Fibroblast of the aortic adventitia (primary cell): ENCODE measurements around the gene CDK5RAP2. TPM values are rescaled to one million over a fixed set of nuclear protein-coding genes. Genes with fewer than 3 reads are reported as not detected.
"Not testable (repeated sequence)": the region's sequence is repeated elsewhere in the genome, so short reads cannot be mapped to it uniquely, and the experiment has no call there.

ENCODE experiments used
- DNase-seq: peaks from one replicate; pipeline ENCODE4 v3.0.0-alpha.2; 2010; ENCODE audit warnings: low read depth
- H3K4me3 ChIP-seq: 2 replicates; pipeline ENCODE4 v1.5.1; 2011; ENCODE audit warnings: low read depth, mild to moderate bottlenecking, control low read depth, low read length, moderate library complexity
- total RNA-seq: library from RNA; depleted of rRNA; stranded (reverse); fragments of >200 nt; gene quantifications from 2 replicates; pipeline ENCODE4 v1.2.3, GENCODE V29; 2012; ENCODE audit warnings: low replicate concordance
- TF ChIP-seq, protein P1 (sequence below): IDR thresholded peaks from 2 replicates; pipeline ENCODE4 v1.5.1; 2011; ENCODE audit warnings: mild to moderate bottlenecking, low read length, control low read depth, inconsistent platforms; ENCODE audit not compliant: insufficient read depth

The CDK5RAP2 gene
- total RNA-seq, 1 donor, result 36.8 TPM

- DNase-seq, result no peak
- no peak overlapping the region for H3K4me3 ChIP-seq
Measured at GRCh38 chr9:120521101-120521500, 58.9 kb downstream of the CDK5RAP2 start.

GRCh38 chr9:120515996-120516395 lies 64.0 kb downstream of the CDK5RAP2 start:
- H3K4me3 ChIP-seq, DNase-seq: not testable (repeated sequence)

More at GRCh38 chr9:120521101-120521500, 58.9 kb downstream of the CDK5RAP2 start:
- TF ChIP-seq, protein P1, sequence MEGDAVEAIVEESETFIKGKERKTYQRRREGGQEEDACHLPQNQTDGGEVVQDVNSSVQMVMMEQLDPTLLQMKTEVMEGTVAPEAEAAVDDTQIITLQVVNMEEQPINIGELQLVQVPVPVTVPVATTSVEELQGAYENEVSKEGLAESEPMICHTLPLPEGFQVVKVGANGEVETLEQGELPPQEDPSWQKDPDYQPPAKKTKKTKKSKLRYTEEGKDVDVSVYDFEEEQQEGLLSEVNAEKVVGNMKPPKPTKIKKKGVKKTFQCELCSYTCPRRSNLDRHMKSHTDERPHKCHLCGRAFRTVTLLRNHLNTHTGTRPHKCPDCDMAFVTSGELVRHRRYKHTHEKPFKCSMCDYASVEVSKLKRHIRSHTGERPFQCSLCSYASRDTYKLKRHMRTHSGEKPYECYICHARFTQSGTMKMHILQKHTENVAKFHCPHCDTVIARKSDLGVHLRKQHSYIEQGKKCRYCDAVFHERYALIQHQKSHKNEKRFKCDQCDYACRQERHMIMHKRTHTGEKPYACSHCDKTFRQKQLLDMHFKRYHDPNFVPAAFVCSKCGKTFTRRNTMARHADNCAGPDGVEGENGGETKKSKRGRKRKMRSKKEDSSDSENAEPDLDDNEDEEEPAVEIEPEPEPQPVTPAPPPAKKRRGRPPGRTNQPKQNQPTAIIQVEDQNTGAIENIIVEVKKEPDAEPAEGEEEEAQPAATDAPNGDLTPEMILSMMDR, result no peak

GRCh38 chr9:120515481-120515880 lies 64.5 kb downstream of the CDK5RAP2 start:
- not testable (repeated sequence) for DNase-seq, H3K4me3 ChIP-seq

DNA sequence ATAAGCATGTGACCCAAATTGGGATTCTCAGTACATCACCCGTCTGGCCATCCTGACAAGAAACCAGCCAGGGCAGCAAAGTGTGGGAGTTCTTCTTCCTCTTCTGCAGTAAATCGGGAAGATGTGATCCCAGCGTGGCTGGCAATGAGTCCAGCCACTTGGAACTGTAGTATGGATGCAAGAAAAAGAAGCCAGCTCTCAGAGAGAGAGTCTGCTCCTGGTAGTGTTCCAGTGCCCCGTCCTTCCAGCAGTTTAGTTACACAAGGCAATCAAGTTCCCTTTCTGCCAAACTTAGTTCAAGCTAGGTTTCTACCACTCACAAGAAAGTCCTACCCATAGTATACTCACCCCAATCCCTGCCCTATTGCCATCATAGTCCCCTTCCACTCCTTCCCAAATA lies 65.6 kb downstream of the CDK5RAP2 start:
- TF ChIP-seq, protein P1, result no peak
- DNase-seq, result no peak
- H3K4me3 ChIP-seq, result no peak overlapping the region

DNA sequence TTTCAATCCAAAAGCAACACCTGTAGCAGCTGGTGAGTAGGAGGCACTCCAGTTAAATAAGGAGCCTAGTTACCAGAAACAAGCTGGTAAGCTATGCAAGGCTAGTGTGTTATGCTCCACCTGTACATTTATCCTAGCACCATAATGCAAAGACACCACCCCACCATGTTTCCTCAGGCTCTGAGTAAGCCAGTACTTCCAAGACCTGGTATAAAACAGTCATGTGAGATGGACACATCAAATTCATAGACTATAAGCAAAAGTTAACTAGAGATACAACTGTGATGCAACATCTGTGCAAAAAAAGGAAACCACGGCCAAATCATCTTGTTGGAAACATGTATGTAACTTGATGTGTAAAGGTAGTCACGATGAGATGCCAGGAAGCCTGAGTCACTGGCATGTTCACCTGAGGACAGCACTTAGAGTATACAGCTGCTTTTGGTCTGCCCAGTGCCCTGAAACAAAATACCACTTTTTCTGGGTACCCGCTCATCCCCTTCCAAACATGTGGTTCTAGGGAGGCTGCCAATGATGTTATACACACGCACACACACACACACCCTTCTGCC lies 66.1 kb downstream of the CDK5RAP2 start:
- TF ChIP-seq, protein P1, result no peak
- no peak overlapping the region for H3K4me3 ChIP-seq
- DNase-seq, result no peak

DNA sequence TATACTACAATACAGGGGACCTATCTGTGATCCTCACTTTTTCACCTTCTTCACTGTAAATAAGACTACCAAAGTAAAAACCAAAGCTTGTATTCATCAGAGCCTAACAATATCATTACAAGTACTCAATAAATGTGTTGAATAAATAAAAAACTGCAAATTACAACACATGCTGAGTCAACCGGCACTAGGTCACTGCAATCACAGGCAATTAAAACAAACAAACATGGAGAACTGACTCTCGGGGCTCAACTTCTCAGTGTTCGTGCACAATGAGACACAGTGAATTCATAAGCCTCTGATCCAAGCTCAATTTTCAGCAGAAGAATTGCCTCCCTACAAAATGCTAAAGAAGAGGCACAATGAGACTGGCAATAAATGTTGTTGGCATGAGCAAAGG lies 69.2 kb downstream of the CDK5RAP2 start:
- no peak overlapping the region for H3K4me3 ChIP-seq
- TF ChIP-seq, protein P1, result no peak
- DNase-seq, result no peak

DNA sequence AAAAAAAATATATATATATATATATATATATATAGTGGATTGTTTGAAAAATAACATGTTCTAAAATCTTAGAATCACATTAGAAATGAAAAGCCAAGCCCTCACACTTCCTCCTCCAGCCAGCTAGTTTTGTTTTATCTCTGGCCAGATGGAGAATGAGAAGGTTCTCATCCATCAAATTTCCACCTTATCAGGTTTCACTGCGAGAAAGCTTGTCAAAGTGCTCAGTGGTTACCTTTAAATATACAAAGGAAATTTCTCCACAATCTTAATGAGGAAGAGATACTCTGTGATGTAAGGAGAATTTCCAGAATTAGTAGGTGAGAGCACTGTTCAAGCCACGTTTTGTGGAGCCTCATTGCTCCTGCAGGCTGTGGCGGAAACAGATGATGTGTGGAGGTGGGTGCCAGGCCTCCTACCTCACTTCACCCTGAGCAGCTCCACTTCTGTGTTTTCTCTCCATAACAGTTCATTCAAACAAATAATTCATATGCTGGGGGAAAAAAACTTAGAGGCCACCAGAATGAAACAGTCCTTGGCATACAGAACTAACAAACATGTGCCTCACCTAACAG lies 71.9 kb downstream of the CDK5RAP2 start:
- TF ChIP-seq, protein P1, result no peak
- DNase-seq, result no peak
- H3K4me3 ChIP-seq, result no peak overlapping the region

GRCh38 chr9:120505186-120505585 lies 74.8 kb downstream of the CDK5RAP2 start:
- H3K4me3 ChIP-seq, result no peak overlapping the region
- TF ChIP-seq, protein P1, result peak; percentile 23
- peak; percentile 34 for DNase-seq
